Lower leg skin (tissue), 3 donors: ENCODE measurements around the gene SCT.

Experiments used
- CTCF ChIP-seq, 3 donors: fragments of 450-650 bp; IDR thresholded peaks; one replicate each; pipeline ENCODE4 v1.5.1; 2016; ENCODE audit warnings: antibody characterized with exemption in 3 of 3, mild to moderate bottlenecking in 3 of 3, moderate library complexity in 2 of 3
- POLR2A ChIP-seq, 2 donors: fragments of 450-650 bp; IDR thresholded peaks; one replicate each; pipeline ENCODE4 v1.6.1; 2016 to 2017; ENCODE audit warnings: antibody characterized with exemption in 2 of 2, mild to moderate bottlenecking in 1 of 2, moderate library complexity in 1 of 2

DNA sequence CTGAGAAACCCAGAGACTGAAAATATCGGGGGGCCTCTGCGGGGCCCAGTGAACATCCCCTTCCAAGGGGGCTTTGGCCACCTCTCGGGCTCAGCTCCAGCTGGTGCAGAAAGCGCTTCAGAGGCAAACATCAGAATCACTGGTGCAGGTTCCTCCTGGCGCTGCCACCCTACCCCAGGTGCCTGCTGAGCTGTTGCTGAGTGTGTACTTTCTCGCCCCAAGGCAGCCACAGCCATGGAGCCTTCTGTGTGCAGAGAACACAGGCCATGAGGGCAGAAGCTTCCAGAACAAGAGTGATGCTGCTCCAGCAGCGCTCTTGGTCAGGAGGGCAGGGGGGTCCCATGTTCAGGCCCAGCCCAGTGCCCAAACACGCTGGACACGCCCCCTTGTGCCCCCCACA is 16.4 kb upstream of the SCT start:
- TF ChIP-seq CTCF (IDR thresholded peaks at IDR 0.05) (no peak), POLR2A (IDR thresholded peaks at IDR 0.05) (no peak)
